Psoas muscle (tissue), 8 donors: ENCODE data around the gene INPP5E. TPM values are rescaled to one million over a fixed set of nuclear protein-coding genes. Genes with fewer than 3 reads are reported as not detected.

Experiments used
- ATAC-seq, 4 donors: fragments of 200-7000 bp; cut with Tn5 transposase; one replicate each; pipeline ENCODE4 v1.9.1; 2020; ENCODE audit warnings: moderate library complexity in 3 of 4, mild to moderate bottlenecking in 2 of 4
- DNase-seq, 2 donors: peaks; one replicate each; pipeline ENCODE4 v3.0.0-alpha.2; 2020
- H3K27ac ChIP-seq: fragments of 200-600 bp; one replicate; pipeline ENCODE4 v1.8.0; 2022
- H3K27me3 ChIP-seq, 3 donors: fragments of 200-600 bp in 1 of 3; one replicate each; pipeline versions ENCODE4 v1.6.1 to v1.8.0; 2013 to 2022; ENCODE audit warnings: low read length in 2 of 3, mild to moderate bottlenecking in 2 of 3, moderate library complexity in 1 of 3; ENCODE audit not compliant: insufficient read depth in 3 of 3
- H3K36me3 ChIP-seq, 2 donors: fragments of 200-600 bp in 1 of 2; one replicate each; pipeline versions ENCODE4 v1.6.1 to v1.8.0; 2013 to 2022; ENCODE audit warnings: low read depth in 1 of 2, mild to moderate bottlenecking in 1 of 2, moderate library complexity in 1 of 2; ENCODE audit not compliant: insufficient read depth in 1 of 2
- H3K4me1 ChIP-seq: fragments of 200-600 bp; one replicate; pipeline ENCODE4 v1.8.0; 2022
- H3K4me3 ChIP-seq: fragments of 200-600 bp; one replicate; pipeline ENCODE4 v1.8.0; 2022; ENCODE audit warnings: mild to moderate bottlenecking
- H3K9me3 ChIP-seq: fragments of 200-600 bp; one replicate; pipeline ENCODE4 v1.8.0; 2022
- CTCF ChIP-seq: fragments of 200-600 bp; IDR thresholded peaks from one replicate; pipeline ENCODE4 v1.8.0; 2022; ENCODE audit warnings: antibody characterized with exemption
- WGBS, 3 donors: extraction: QIAGEN DNeasy Blood & Tissue Kit; methylation state at CpG; one replicate each; pipeline versions ENCODE4 v1.1.6 to v1.1.7; 2013; 5-methylcytosine and 5-hydroxymethylcytosine counted together
- intact Hi-C, 2 donors: fragments of 100-400 bp; cut with DNase I; formaldehyde crosslinking; loops; one replicate each; pipeline versions ENCODE4 v1.11.0 to v1.14.2; 2022
- polyA plus RNA-seq, 3 donors: library from polyadenylated mRNA; stranded (reverse); fragments of 200-250 nt; gene quantifications; one replicate each; pipeline ENCODE4 v1.2.3, GENCODE V29; 2013
- total RNA-seq, 4 donors: library from RNA; stranded (reverse); fragmentation: NEBNext Ultra II Directional in 2 of 4; extraction: Animal tissue kit (Norgen Biotek cat#: 25700) in 2 of 4; gene quantifications; one replicate each; pipeline versions ENCODE4 v1.2.1 to v1.2.4, GENCODE V29; 2021 to 2023
- donor health status: healthy with polysubstance abuse.
- donor health status: DM: no; HTN: no; CAD: no; lungs with moderate emphysema.
- donor health status: Bipolar disorder and iron deficiency.
- donor health status: healthy.
- donor health status: DM: yes; HTN: yes; CAD: no.
- donor health status: DM: no; HTN: no; CAD: no.
- donor health status: DM: no; HTN: no; CAD: no.
- donor health status: DM: yes; HTN: yes; CAD: no.

INPP5E gene
- total and polyA plus RNA-seq, 7 donors: 4.7 to 9.6 (median 5.3) TPM

DNA sequence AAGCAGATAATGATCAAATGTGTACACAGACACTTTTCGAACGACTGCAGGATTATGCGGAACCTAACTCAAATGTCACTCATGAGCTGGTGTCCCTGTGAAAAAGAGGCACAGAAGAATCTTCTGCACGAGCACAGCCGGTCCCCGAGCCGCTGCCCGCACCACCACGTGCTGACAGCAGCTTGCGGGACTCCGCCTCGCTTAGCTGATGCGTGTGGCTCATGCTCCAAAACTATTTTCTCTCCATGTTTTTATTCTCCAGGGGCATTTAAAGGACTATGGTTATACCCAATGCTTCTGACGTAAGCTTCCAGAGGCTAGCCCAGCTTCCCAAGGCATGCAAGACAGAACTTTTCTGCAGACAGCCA, 33.7 kb upstream of the INPP5E start:
- no peaks in the 10 kb centered on the region for H3K27me3 ChIP-seq
- H3K36me3 ChIP-seq: peaks cover 6 to 95% of the 10 kb centered on the region in 2 donors
- intact Hi-C loops: loop anchor here in 1 of 2 donors (5.0 kb wide), 1 partner anchor 61 kb away; the partner anchor contains the start of genes ENTR1 and PMPCA
- H3K9me3 ChIP-seq: no peaks in the 10 kb centered on the region
- WGBS, 3 donors: 87 to 94% (median 90%) methylated on average over 14 of the region's 14 CpGs
- H3K4me3 ChIP-seq: no peak overlapping the region
- ATAC-seq (no peak), DNase-seq (no peak)
- no peaks in the 10 kb centered on the region for H3K4me1 ChIP-seq
- H3K27ac ChIP-seq: no peak overlapping the region
- TF ChIP-seq CTCF: no peak

DNA sequence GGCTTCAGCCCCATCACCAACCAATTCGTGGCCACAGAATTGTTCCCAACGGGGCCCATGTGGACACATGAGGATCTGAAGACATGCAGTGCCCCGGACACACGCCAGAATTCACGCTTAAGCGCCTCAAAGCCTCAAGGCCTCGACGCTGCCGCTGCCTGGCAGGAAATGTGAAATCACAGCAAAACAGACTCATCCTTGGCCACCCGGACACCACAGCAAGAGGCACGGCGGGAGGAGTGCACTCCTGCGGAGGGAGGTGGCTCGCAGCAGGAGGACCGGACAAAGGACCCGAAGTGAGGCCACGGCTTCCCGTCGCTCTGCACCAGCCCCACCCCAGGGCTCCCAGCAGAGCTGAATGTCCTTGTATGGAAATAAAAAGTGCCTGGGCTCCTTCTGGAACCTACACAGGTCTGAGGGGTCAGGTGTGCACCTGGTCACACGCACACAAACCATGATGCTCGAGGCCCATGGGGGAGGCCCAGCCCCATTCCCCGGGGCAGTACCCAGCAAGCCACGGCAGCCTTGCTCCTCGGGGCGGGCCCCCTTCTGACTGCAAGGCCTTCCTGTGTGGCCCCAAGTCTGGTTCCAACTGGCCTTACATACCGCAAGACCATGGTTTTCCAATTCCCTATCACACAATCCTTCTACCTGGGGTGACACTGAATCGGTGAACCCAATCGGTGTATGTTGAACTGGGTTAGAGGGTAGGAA, 33.2 kb upstream of the INPP5E start:
- H3K4me1 ChIP-seq: no peaks in the 10 kb centered on the region
- 87 to 88% (median 88%) methylated on average over 28 of the region's 28 CpGs for WGBS, 3 donors
- no peak for TF ChIP-seq CTCF
- H3K27me3 ChIP-seq: no peaks in the 10 kb centered on the region
- H3K9me3 ChIP-seq: no peaks in the 10 kb centered on the region
- intact Hi-C loops: loop anchor here in 1 of 2 donors (5.0 kb wide), 1 partner anchor 60 kb away; the partner anchor contains the start of genes ENTR1 and PMPCA
- no peak overlapping the region for H3K27ac ChIP-seq
- H3K36me3 ChIP-seq: peaks cover 7 to 99% of the 10 kb centered on the region in 2 donors
- no peak for DNase-seq
- no peak overlapping the region for H3K4me3 ChIP-seq
- ATAC-seq: no peak

GRCh38 chr9:136471802-136472487, 32.3 kb upstream of the INPP5E start:
- intact Hi-C loops: loop anchor here in 1 of 2 donors (5.0 kb wide), 1 partner anchor 60 kb away; the partner anchor contains the start of genes ENTR1 and PMPCA
- H3K4me1 ChIP-seq: no peaks in the 10 kb centered on the region
- no peaks in the 10 kb centered on the region for H3K27me3 ChIP-seq
- H3K4me3 ChIP-seq: no peak overlapping the region
- peaks cover 8 to 100% of the 10 kb centered on the region in 2 donors for H3K36me3 ChIP-seq
- no peak overlapping the region for H3K27ac ChIP-seq
- ATAC-seq (no peak), DNase-seq (no peak)
- TF ChIP-seq CTCF: no peak
- 89 to 93% (median 90%) methylated on average over 19 of the region's 19 CpGs for WGBS, 3 donors
- H3K9me3 ChIP-seq: no peaks in the 10 kb centered on the region

GRCh38 chr9:136470792-136471469, 31.3 kb upstream of the INPP5E start:
- H3K27me3 ChIP-seq: no peaks in the 10 kb centered on the region
- no peak overlapping the region for H3K27ac ChIP-seq
- WGBS, 3 donors: 92 to 95% (median 94%) methylated on average over 12 of the region's 12 CpGs
- no peaks in the 10 kb centered on the region for H3K4me1 ChIP-seq
- no peak for DNase-seq
- no peak for ATAC-seq
- H3K4me3 ChIP-seq: no peak overlapping the region
- no peaks in the 10 kb centered on the region for H3K9me3 ChIP-seq
- intact Hi-C loops: loop anchor here in 1 of 2 donors (5.0 kb wide), 1 partner anchor 59 kb away; the partner anchor contains the start of genes ENTR1 and PMPCA
- TF ChIP-seq CTCF: no peak
- H3K36me3 ChIP-seq: peaks cover 7 to 100% of the 10 kb centered on the region in 2 donors
